Cardiac muscle cell (in vitro differentiated cells and primary cell): ENCODE measurements around the gene MIR17HG. TPM values are rescaled to one million over a fixed set of nuclear protein-coding genes. Genes with fewer than 3 reads are reported as not detected.

Experiments
- DNase-seq, 2 donors: peaks; one replicate each; pipeline versions ENCODE4 v3.0.0 to v3.0.0-alpha.2; 2010 to 2017; ENCODE audit warnings: low read depth in 1 of 2, low spot score in 1 of 2
- H3K27ac ChIP-seq: fragments of 200-600 bp; sonication (generic); 2 replicates; pipeline ENCODE4 v1.5.1; 2016
- H3K27me3 ChIP-seq: fragments of 200-600 bp; sonication (generic); 2 replicates; pipeline ENCODE4 v1.6.0; 2016; ENCODE audit warnings: control low read depth
- H3K36me3 ChIP-seq: fragments of 200-600 bp; sonication (generic); 2 replicates; pipeline ENCODE4 v1.5.1; 2016; ENCODE audit warnings: control low read depth
- H3K4me1 ChIP-seq: fragments of 200-600 bp; sonication (generic); 2 replicates; pipeline ENCODE4 v1.8.1; 2017; ENCODE audit warnings: low read depth, mild to moderate bottlenecking, mixed run types
- H3K4me3 ChIP-seq: fragments of 200-600 bp; sonication (generic); 2 replicates; pipeline ENCODE4 v1.5.1; 2016; ENCODE audit warnings: mild to moderate bottlenecking
- H3K9me3 ChIP-seq: fragments of 200-600 bp; sonication (generic); 2 replicates; pipeline ENCODE4 v1.5.1; 2017; ENCODE audit warnings: low read depth, mild to moderate bottlenecking, control low read depth
- CTCF ChIP-seq: IDR thresholded peaks from 2 replicates; pipeline ENCODE4 v1.5.1; 2012; ENCODE audit warnings: low read depth, mild to moderate bottlenecking, low read length
- polyA plus RNA-seq: library from polyadenylated mRNA; unstranded; fragments of >200 nt; fragmentation: Nextera tagmentation; extraction: Ambion mirVana; gene quantifications from 2 replicates; pipeline ENCODE4 v1.2.1, GENCODE V29; 2016
- total RNA-seq: library from RNA; depleted of rRNA; stranded (reverse); fragments of >200 nt; gene quantifications from 2 replicates; pipeline ENCODE4 v1.2.3, GENCODE V29; 2016

The MIR17HG gene
- total and polyA plus RNA-seq, 2 experiments from 2014 or later, result 1.5 to 13.1 TPM

DNA sequence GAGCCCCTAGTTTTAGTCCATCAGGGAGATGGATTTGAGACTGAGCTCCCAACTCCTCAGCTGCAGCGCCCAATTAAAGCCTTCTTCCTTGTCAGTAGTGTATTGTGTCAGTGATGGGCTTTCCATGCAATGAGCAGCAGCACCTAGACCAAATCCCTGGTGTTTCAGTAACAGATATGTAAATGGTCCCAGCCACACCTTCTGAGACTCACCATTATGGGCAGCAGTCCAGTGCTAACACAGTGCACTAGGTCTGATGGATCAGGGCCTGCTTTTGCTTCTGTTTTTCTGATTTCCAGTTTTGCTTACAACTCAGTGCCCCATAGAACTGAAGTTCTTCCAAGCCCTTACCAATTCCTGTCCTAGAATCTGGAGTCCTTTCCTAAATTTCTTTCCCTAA, 41.8 kb upstream of the MIR17HG start:
- H3K36me3 ChIP-seq, result no peaks in the 10 kb centered on the region
- no peak overlapping the region for H3K4me3 ChIP-seq
- H3K27me3 ChIP-seq, result no peaks in the 10 kb centered on the region
- no peak for TF ChIP-seq CTCF
- no peak overlapping the region for H3K27ac ChIP-seq
- no peaks in the 10 kb centered on the region for H3K9me3 ChIP-seq
- H3K4me1 ChIP-seq, result no peaks in the 10 kb centered on the region
- DNase-seq, result no peak

GRCh38 chr13:91307887-91308286, 39.6 kb upstream of the MIR17HG start:
- Histone ChIP-seq H3K4me1 (no peaks in the 10 kb centered on the region), H3K9me3 (no peaks in the 10 kb centered on the region), H3K4me3 (no peak overlapping the region), H3K27me3 (no peaks in the 10 kb centered on the region), H3K36me3 (no peaks in the 10 kb centered on the region), H3K27ac (no peak overlapping the region)
- TF ChIP-seq CTCF, result no peak
- no peak for DNase-seq

DNA sequence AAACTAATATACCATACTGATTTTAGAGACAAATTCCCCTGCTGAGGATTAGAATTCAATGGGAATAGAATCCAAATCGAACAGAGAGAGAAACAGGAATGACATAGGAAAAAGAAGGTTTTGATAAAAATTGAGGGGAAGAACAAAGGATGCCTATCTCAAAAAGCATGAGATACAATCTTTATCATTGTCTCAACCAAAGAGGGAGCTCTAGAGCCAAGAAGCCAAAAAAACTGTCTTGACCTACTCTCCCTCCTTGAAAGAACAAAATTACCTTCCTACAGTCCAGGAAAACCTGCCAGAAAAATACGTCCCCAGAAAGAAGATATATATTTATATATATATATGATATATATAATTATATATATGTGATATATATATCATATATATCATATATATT, 39.2 kb upstream of the MIR17HG start:
- peak; percentile 17 for TF ChIP-seq CTCF
- H3K27me3 ChIP-seq, result no peaks in the 10 kb centered on the region
- no peak overlapping the region for H3K4me3 ChIP-seq
- H3K36me3 ChIP-seq, result no peaks in the 10 kb centered on the region
- H3K9me3 ChIP-seq, result no peaks in the 10 kb centered on the region
- H3K4me1 ChIP-seq, result no peaks in the 10 kb centered on the region
- DNase-seq, result no peak
- H3K27ac ChIP-seq, result no peak overlapping the region

GRCh38 chr13:91311491-91311890, 36.0 kb upstream of the MIR17HG start:
- Histone ChIP-seq H3K36me3 (no peaks in the 10 kb centered on the region), H3K27me3 (no peaks in the 10 kb centered on the region), H3K9me3 (no peaks in the 10 kb centered on the region), H3K4me1 (no peaks in the 10 kb centered on the region), H3K4me3 (no peak overlapping the region), H3K27ac (no peak overlapping the region)
- no peak for TF ChIP-seq CTCF
- no peak for DNase-seq

DNA sequence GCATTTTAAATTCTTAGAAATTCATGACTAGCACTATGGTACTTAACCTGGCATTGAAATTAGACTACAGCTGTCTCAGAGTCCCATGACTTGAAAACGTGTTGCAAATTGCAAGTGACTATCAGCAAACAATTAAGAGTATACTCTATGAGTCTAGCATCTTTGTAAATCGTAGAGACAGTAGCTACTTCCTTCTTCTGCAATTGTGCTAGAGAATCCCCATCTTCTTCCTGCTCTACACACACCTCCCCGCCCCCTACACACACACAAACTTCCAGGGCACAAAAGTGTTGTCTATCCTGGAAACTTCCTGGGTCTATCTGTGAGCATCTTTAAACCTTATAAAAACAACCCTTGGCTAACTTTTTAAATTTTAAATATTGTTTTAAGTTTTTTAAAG, 35.2 kb upstream of the MIR17HG start:
- H3K4me3 ChIP-seq, result no peak overlapping the region
- no peak overlapping the region for H3K27ac ChIP-seq
- no peak for DNase-seq
- no peaks in the 10 kb centered on the region for H3K27me3 ChIP-seq
- no peaks in the 10 kb centered on the region for H3K9me3 ChIP-seq
- no peaks in the 10 kb centered on the region for H3K36me3 ChIP-seq
- H3K4me1 ChIP-seq, result no peaks in the 10 kb centered on the region
- TF ChIP-seq CTCF, result no peak

DNA sequence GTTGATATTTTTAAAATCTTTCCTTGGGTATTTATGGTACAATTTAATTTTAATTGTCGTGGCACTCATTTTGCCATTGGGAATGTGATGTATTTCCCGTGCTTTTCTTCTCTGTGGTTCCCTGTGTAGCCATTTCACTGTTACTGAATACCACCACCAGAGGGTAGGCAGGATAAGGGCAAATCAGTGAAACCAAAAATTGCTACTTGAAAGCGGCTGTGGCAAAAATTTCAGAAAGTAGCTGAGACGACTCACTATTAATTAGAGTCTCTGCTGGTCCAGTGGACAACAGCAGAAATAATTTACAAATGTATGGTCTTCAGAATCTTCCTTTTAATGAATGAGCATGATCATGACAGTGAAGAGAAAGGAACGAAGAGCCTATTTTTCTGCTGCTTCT, 34.4 kb upstream of the MIR17HG start:
- H3K9me3 ChIP-seq, result no peaks in the 10 kb centered on the region
- no peaks in the 10 kb centered on the region for H3K36me3 ChIP-seq
- peak; percentile 29 to 30 for DNase-seq
- no peak overlapping the region for H3K4me3 ChIP-seq
- peak; percentile 57 for TF ChIP-seq CTCF
- no peak overlapping the region for H3K27ac ChIP-seq
- no peaks in the 10 kb centered on the region for H3K4me1 ChIP-seq
- no peaks in the 10 kb centered on the region for H3K27me3 ChIP-seq
